ENCODE results near the gene RASA3. TPM values are rescaled to one million over a fixed set of nuclear protein-coding genes. Genes with fewer than 3 reads are reported as not detected.
A peak's percentile ranks its signal among the peaks of the same experiment; 100 is the strongest.

The RASA3 gene
- total RNA-seq, 2 experiments from 2014 or later: 28.9 to 32.3 TPM

GRCh38 chr13:113942591-113943103 is 189.8 kb downstream of the RASA3 start:
- H3K4me3 Mint-ChIP-seq: no peak overlapping the region
- peaks cover 2% of the 10 kb centered on the region for H3K4me1 Mint-ChIP-seq (ENCODE audit: low read depth)
- intact Hi-C loops (cut with micrococcal nuclease): no loop called here
- H3K9me3 Mint-ChIP-seq: no peaks in the 10 kb centered on the region
- TF ChIP-seq CTCF (IDR thresholded peaks at IDR 0.05): no peak
- ATAC-seq (peak; percentile 17), DNase-seq (no peak)
- POLR2A ChIA-PET: no interaction called here
- no peaks in the 10 kb centered on the region for H3K27me3 Mint-ChIP-seq
- H3K36me3 Mint-ChIP-seq (ENCODE audit: low read depth): no peaks in the 10 kb centered on the region
- no peak overlapping the region for H3K27ac Mint-ChIP-seq
- CTCF ChIA-PET: no interaction called here

- no peaks in the 10 kb centered on the region for H3K27me3 Mint-ChIP-seq
- no peak for TF ChIP-seq CTCF (IDR thresholded peaks at IDR 0.05)
- ChIA-PET POLR2A (no interaction called here), CTCF (no interaction called here)
- no peak overlapping the region for H3K27ac Mint-ChIP-seq
- H3K36me3 Mint-ChIP-seq (ENCODE audit: low read depth): no peaks in the 10 kb centered on the region
- no peaks in the 10 kb centered on the region for H3K9me3 Mint-ChIP-seq
- intact Hi-C loops (cut with micrococcal nuclease): no loop called here
- H3K4me3 Mint-ChIP-seq: no peak overlapping the region
- no peaks in the 10 kb centered on the region for H3K4me1 Mint-ChIP-seq (ENCODE audit: low read depth)
- ATAC-seq (no peak), DNase-seq (no peak)
Measured at GRCh38 chr13:113941571-113942191, 190.7 kb downstream of the RASA3 start.

- TF ChIP-seq CTCF (IDR thresholded peaks at IDR 0.05): no peak
- no peaks in the 10 kb centered on the region for H3K27me3 Mint-ChIP-seq
- no peaks in the 10 kb centered on the region for H3K4me1 Mint-ChIP-seq (ENCODE audit: low read depth)
- H3K9me3 Mint-ChIP-seq: no peaks in the 10 kb centered on the region
- ATAC-seq (no peak), DNase-seq (no peak)
- H3K27ac Mint-ChIP-seq: no peak overlapping the region
- H3K36me3 Mint-ChIP-seq (ENCODE audit: low read depth): no peaks in the 10 kb centered on the region
- intact Hi-C loops (cut with micrococcal nuclease): no loop called here
- ChIA-PET CTCF (no interaction called here), POLR2A (no interaction called here)
- no peak overlapping the region for H3K4me3 Mint-ChIP-seq
Measured at GRCh38 chr13:113939944-113940297, 192.5 kb downstream of the RASA3 start.

GRCh38 chr13:113939129-113939943 is 193.1 kb downstream of the RASA3 start:
- no peak for TF ChIP-seq CTCF (IDR thresholded peaks at IDR 0.05)
- no peaks in the 10 kb centered on the region for H3K9me3 Mint-ChIP-seq
- intact Hi-C loops (cut with micrococcal nuclease): no loop called here
- DNase-seq (no peak), ATAC-seq (no peak)
- POLR2A ChIA-PET: interaction anchor here (0.9 to 1.1 kb wide), 2 partner anchors 9 to 24 kb away, joined by 3 read pairs; no protein-coding TSS in a partner anchor
- H3K4me1 Mint-ChIP-seq (ENCODE audit: low read depth): no peaks in the 10 kb centered on the region
- no peak overlapping the region for H3K27ac Mint-ChIP-seq
- H3K36me3 Mint-ChIP-seq (ENCODE audit: low read depth): no peaks in the 10 kb centered on the region
- H3K27me3 Mint-ChIP-seq: no peaks in the 10 kb centered on the region
- H3K4me3 Mint-ChIP-seq: no peak overlapping the region
- CTCF ChIA-PET: interaction anchor here (1.5 kb wide), 1 partner anchor 13 kb away, joined by 5 read pairs; no protein-coding TSS in a partner anchor

- CTCF ChIA-PET: interaction anchor here (1.5 kb wide), 1 partner anchor 12 kb away, joined by 5 read pairs; no protein-coding TSS in a partner anchor
Measured at GRCh38 chr13:113938716-113939115, 193.7 kb downstream of the RASA3 start.

More at GRCh38 chr13:113938716-113939115, 193.7 kb downstream of the RASA3 start:
- no peak for DNase-seq
- Mint-ChIP-seq H3K36me3 (ENCODE audit: low read depth) (no peaks in the 10 kb centered on the region), H3K9me3 (no peaks in the 10 kb centered on the region), H3K27ac (no peak overlapping the region), H3K4me1 (ENCODE audit: low read depth) (no peaks in the 10 kb centered on the region), H3K27me3 (no peaks in the 10 kb centered on the region), H3K4me3 (no peak overlapping the region)
- no peak for ATAC-seq
- intact Hi-C loops (cut with micrococcal nuclease): no loop called here
- POLR2A ChIA-PET: interaction anchor here (0.9 to 1.1 kb wide), 2 partner anchors 9 to 25 kb away, joined by 3 read pairs; no protein-coding TSS in a partner anchor
- no peak for TF ChIP-seq CTCF (IDR thresholded peaks at IDR 0.05)

All from activated CD8-positive, alpha-beta T cell treated with anti-CD3 and anti-CD28 coated beads for 36 hours (primary cell).